PC-3 (cell line): ENCODE data around the gene ESR1. TPM values are rescaled to one million over a fixed set of nuclear protein-coding genes. Genes with fewer than 3 reads are reported as not detected.
A peak's percentile ranks its signal among the peaks of the same experiment; 100 is the strongest.
"Not testable (repeated sequence)": the region's sequence is repeated elsewhere in the genome, so short reads cannot be mapped to it uniquely, and the experiment has no call there.

ENCODE experiments used
- ATAC-seq: fragments of 200-7000 bp; cut with Tn5 transposase; 2 replicates; pipeline ENCODE4 v1.9.1; 2020; ENCODE audit warnings: mild to moderate bottlenecking, moderate library complexity
- BruUV-seq: library from RNA; stranded (reverse); fragments of 400-500 nt; replicated peaks from 2 replicates; lab custom pipeline; 2021; lab: Mats Ljungman, UMichigan
- CTCF ChIA-PET: fragments of 300-600 bp; sonication (Branson Sonifier 250); formaldehyde crosslinking; loops from one replicate; lab custom pipeline; 2022; ENCODE audit warnings: antibody characterized with exemption; lab: Charles Lee
- POLR2A ChIA-PET: fragments of 300-600 bp; sonication (Branson Sonifier 250); formaldehyde crosslinking; loops from one replicate; lab custom pipeline; 2022; ENCODE audit warnings: antibody characterized with exemption; ENCODE audit not compliant: unreplicated experiment; lab: Charles Lee
- DNase-seq: peaks from one replicate; pipeline ENCODE4 v3.0.0-alpha.2; 2015
- H2AFZ ChIP-seq: fragments of 300-600 bp; sonication (generic); 2 replicates; pipeline ENCODE4 v1.6.0; 2016; ENCODE audit warnings: antibody characterized with exemption, low read length
- H3F3A ChIP-seq: fragments of 300-600 bp; sonication (generic); one replicate; pipeline ENCODE4 v1.6.0; 2017; ENCODE audit warnings: antibody characterized with exemption, low read length, control low read depth, mild to moderate bottlenecking; ENCODE audit not compliant: unreplicated experiment
- H3K27ac ChIP-seq: fragments of 300-600 bp; sonication (generic); 2 replicates; pipeline ENCODE4 v1.5.1; 2016; ENCODE audit warnings: mild to moderate bottlenecking, low read length
- H3K27me3 ChIP-seq: fragments of 300-600 bp; sonication (generic); 2 replicates; pipeline ENCODE4 v1.6.1; 2016; ENCODE audit warnings: low read length, mixed read lengths
- H3K36me3 ChIP-seq: fragments of 300-600 bp; sonication (generic); 2 replicates; pipeline ENCODE4 v1.6.1; 2016; ENCODE audit warnings: low read depth, mixed run types, low read length, mixed read lengths
- H3K4me1 ChIP-seq: fragments of 300-600 bp; sonication (generic); 2 replicates; pipeline ENCODE4 v1.5.1; 2016; ENCODE audit warnings: low read length; ENCODE audit not compliant: insufficient read depth
- H3K4me2 ChIP-seq: fragments of 300-600 bp; sonication (generic); 2 replicates; pipeline ENCODE4 v1.6.0; 2016; ENCODE audit warnings: low read length
- H3K4me3 ChIP-seq: fragments of 300-600 bp; sonication (generic); 2 replicates; pipeline ENCODE4 v1.5.1; 2016; ENCODE audit warnings: mild to moderate bottlenecking, low read length, mixed read lengths
- H3K79me2 ChIP-seq: fragments of 300-600 bp; sonication (generic); 2 replicates; pipeline ENCODE4 v1.6.1; 2017; ENCODE audit warnings: low read length, mixed read lengths
- H3K9ac ChIP-seq: fragments of 300-600 bp; sonication (generic); 2 replicates; pipeline ENCODE4 v1.6.0; 2016; ENCODE audit warnings: mild to moderate bottlenecking, low read length
- H3K9me2 ChIP-seq: fragments of 300-600 bp; sonication (generic); replicated peaks from 2 replicates; pipeline ENCODE4 v1.6.1; 2016; ENCODE audit warnings: mixed run types, low read length, mixed read lengths
- H3K9me3 ChIP-seq: fragments of 300-600 bp; sonication (generic); 2 replicates; pipeline ENCODE4 v1.6.1; 2016; ENCODE audit warnings: low read length, mixed read lengths
- H4K20me1 ChIP-seq: fragments of 300-600 bp; sonication (generic); 2 replicates; pipeline ENCODE4 v1.6.1; 2016; ENCODE audit warnings: low read length, mixed read lengths
- EZH2 ChIP-seq: fragments of 300-600 bp; sonication (generic); IDR thresholded peaks from one replicate; pipeline ENCODE4 v1.6.1; 2017; ENCODE audit warnings: antibody characterized with exemption, mild to moderate bottlenecking, low read length; ENCODE audit not compliant: unreplicated experiment
- EZH2phosphoT487 ChIP-seq: fragments of 300-600 bp; sonication (generic); IDR thresholded peaks from 2 replicates; pipeline ENCODE4 v1.6.1; 2018; ENCODE audit warnings: mild to moderate bottlenecking, antibody characterized with exemption, low read length, borderline replicate concordance
- intact Hi-C: fragments of 100-400 bp; cut with micrococcal nuclease; formaldehyde crosslinking; loops from 2 replicates; pipeline ENCODE4 v1.9.0; 2023
- total RNA-seq: library from RNA; depleted of rRNA; stranded (reverse); fragments of >200 nt; gene quantifications from 2 replicates; pipeline ENCODE4 v1.2.3, GENCODE V29; 2014
- TF ChIP-seq, protein P1 (sequence below): fragments of 300-600 bp; sonication (generic); conservative IDR thresholded peaks from 2 replicates; pipeline ENCODE4 v1.5.1; 2017; ENCODE audit warnings: antibody characterized with exemption, low read depth, mild to moderate bottlenecking, low read length

Gene ESR1
- total RNA-seq, 1 experiment from 2014 or later = 5.9 TPM

DNA sequence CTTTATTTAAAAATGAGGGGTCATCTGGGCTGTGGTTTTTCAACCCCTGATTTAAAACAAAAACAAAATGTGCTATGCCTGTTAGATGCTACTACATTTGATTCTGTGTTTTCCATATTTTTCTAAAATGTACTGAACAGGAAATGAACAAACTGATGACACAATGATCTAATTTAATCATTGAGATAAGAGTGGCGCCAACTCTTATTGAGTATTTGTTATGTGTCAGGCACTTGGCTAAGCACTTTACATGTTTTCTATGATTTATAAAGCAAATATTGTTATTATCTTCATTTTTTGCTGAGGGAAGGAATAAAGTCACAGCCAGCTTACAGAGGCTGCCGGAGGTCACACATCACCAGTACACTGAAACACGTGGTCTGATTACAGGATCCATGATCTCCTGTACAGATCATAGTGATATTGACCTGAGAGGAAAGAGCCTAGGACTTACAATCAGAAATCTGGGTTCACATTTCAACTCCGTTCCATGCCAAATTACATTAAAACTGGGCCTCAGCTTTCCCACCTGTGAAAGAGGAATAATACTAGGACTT lies 166.7 kb downstream of the ESR1 start:
- no peaks in the 10 kb centered on the region for H3K4me1 ChIP-seq
- H2AFZ ChIP-seq = no peak overlapping the region
- H3K9me3 ChIP-seq = no peaks in the 10 kb centered on the region
- POLR2A ChIA-PET = no interaction called here
- no peak overlapping the region for H3K4me3 ChIP-seq
- intact Hi-C loops = no loop called here
- no peaks in the 10 kb centered on the region for H3K9me2 ChIP-seq
- no peaks in the 10 kb centered on the region for H4K20me1 ChIP-seq
- H3K27me3 ChIP-seq = no peaks in the 10 kb centered on the region
- no peaks in the 10 kb centered on the region for H3K79me2 ChIP-seq
- BruUV-seq = no TSS peak
- CTCF ChIA-PET = no interaction called here
- H3K36me3 ChIP-seq = no peaks in the 10 kb centered on the region
- TF ChIP-seq EZH2phosphoT487 (no peak), EZH2 (no peak)
- TF ChIP-seq, protein P1, sequence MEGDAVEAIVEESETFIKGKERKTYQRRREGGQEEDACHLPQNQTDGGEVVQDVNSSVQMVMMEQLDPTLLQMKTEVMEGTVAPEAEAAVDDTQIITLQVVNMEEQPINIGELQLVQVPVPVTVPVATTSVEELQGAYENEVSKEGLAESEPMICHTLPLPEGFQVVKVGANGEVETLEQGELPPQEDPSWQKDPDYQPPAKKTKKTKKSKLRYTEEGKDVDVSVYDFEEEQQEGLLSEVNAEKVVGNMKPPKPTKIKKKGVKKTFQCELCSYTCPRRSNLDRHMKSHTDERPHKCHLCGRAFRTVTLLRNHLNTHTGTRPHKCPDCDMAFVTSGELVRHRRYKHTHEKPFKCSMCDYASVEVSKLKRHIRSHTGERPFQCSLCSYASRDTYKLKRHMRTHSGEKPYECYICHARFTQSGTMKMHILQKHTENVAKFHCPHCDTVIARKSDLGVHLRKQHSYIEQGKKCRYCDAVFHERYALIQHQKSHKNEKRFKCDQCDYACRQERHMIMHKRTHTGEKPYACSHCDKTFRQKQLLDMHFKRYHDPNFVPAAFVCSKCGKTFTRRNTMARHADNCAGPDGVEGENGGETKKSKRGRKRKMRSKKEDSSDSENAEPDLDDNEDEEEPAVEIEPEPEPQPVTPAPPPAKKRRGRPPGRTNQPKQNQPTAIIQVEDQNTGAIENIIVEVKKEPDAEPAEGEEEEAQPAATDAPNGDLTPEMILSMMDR = no peak
- no peaks in the 10 kb centered on the region for H3F3A ChIP-seq
- DNase-seq (no peak), ATAC-seq (no peak)
- H3K27ac ChIP-seq = no peak overlapping the region
- H3K9ac ChIP-seq = no peak overlapping the region
- no peak overlapping the region for H3K4me2 ChIP-seq

DNA sequence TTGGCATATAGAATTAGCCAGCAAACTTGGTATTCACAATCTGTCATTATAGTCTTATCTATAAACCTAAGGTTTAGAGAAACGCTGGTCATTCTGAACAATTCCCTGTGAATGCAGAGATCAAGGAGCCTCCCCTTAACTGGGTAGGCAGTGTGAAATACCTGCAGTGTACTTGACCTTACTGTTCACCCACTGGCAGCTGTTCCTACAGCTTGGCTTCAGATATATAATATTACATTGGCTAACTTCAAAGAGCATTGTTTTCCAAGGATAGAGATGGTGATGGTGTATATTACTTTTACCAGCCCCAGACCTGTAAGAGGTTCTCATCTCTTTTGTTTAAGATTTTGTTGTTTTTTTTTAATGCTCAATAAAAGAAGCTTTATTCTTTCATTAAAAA lies 168.3 kb downstream of the ESR1 start:
- Histone ChIP-seq H2AFZ (no peak overlapping the region), H3F3A (no peaks in the 10 kb centered on the region), H3K36me3 (no peaks in the 10 kb centered on the region), H3K4me2 (no peak overlapping the region), H3K9me2 (no peaks in the 10 kb centered on the region), H3K27ac (no peak overlapping the region), H3K79me2 (no peaks in the 10 kb centered on the region), H3K4me3 (no peak overlapping the region), H3K4me1 (no peaks in the 10 kb centered on the region), H3K9ac (no peak overlapping the region), H3K9me3 (no peaks in the 10 kb centered on the region), H3K27me3 (no peaks in the 10 kb centered on the region), H4K20me1 (no peaks in the 10 kb centered on the region)
- CTCF ChIA-PET = no interaction called here
- POLR2A ChIA-PET = interaction anchor here (0.7 kb wide), 1 partner anchor 129 kb away, joined by 8 read pairs; no protein-coding TSS in a partner anchor
- BruUV-seq = no TSS peak
- DNase-seq = no peak
- no peak for ATAC-seq
- intact Hi-C loops = no loop called here
- TF ChIP-seq, protein P1 = no peak
- TF ChIP-seq EZH2 = no peak
- no peak for TF ChIP-seq EZH2phosphoT487

DNA sequence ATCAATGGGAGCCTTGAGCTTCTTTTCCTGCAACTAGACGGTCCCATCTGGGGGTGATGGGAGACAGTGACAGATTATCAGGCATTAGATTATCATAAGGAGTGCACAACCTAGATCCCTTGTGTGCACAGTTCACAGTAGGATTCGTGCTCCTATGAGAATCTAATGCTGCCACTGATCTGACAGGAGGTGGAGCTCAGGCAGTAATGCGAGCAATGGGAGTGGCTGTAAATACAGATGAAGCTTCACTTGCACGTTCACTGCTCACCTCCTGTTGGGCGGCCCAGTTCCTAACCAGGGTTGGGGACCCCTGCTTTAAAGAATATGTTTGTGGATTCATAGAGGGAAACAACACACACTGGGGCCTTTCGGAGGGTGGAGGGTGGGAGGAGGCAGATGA lies 180.7 kb downstream of the ESR1 start:
- POLR2A ChIA-PET, intact Hi-C loops, H3K27me3 ChIP-seq, H3K27ac ChIP-seq, H2AFZ ChIP-seq, H4K20me1 ChIP-seq, H3K9me2 ChIP-seq, DNase-seq, BruUV-seq, H3F3A ChIP-seq, CTCF ChIA-PET, H3K79me2 ChIP-seq, H3K4me2 ChIP-seq, H3K36me3 ChIP-seq, H3K4me1 ChIP-seq, H3K4me3 ChIP-seq, H3K9ac ChIP-seq, H3K9me3 ChIP-seq: not testable (repeated sequence)
- peak; percentile 24; the same call in 1 of the 2 replicates for ATAC-seq
